DND-41 (cell line): Measurements from ENCODE around the gene TERF2IP.
A peak's percentile ranks its signal among the peaks of the same experiment; 100 is the strongest.

Experiments used
- ATAC-seq: fragments of 200-7000 bp; cut with Tn5 transposase; 3 replicates; pipeline ENCODE4 v1.9.1; 2021; ENCODE audit warnings: low read depth; ENCODE audit not compliant: insufficient read depth
- DNase-seq: peaks from one replicate; pipeline ENCODE4 v3.0.0-alpha.2; 2020
- H2AFZ ChIP-seq: 2 replicates; pipeline ENCODE4 v1.6.0; 2012; ENCODE audit warnings: low read depth, low read length
- H3K27ac ChIP-seq: 2 replicates; pipeline ENCODE4 v1.5.1; 2012; ENCODE audit warnings: low read length, inconsistent platforms
- H3K27me3 ChIP-seq: fragments of 200-600 bp; sonication (generic); 2 replicates; pipeline ENCODE4 v1.6.0; 2012; ENCODE audit warnings: low read length, mild to moderate bottlenecking, inconsistent platforms; ENCODE audit not compliant: insufficient read depth, poor library complexity
- H3K36me3 ChIP-seq: 2 replicates; pipeline ENCODE4 v1.5.1; 2012; ENCODE audit warnings: low read length, inconsistent platforms; ENCODE audit not compliant: insufficient read depth
- H3K4me1 ChIP-seq: 2 replicates; pipeline ENCODE4 v1.5.1; 2012; ENCODE audit warnings: mild to moderate bottlenecking, low read length; ENCODE audit not compliant: insufficient read depth
- H3K4me2 ChIP-seq: 2 replicates; pipeline ENCODE4 v1.6.0; 2012; ENCODE audit warnings: mild to moderate bottlenecking, moderate library complexity, low read length, inconsistent platforms; ENCODE audit not compliant: insufficient read depth
- H3K4me3 ChIP-seq, 2 experiments: fragments of 200-600 bp in 1 of 2; shearing (Covaris generic) in 1 of 2; 2 replicates each; pipeline ENCODE4 v1.5.1; 2012 to 2016; ENCODE audit warnings: inconsistent platforms in 2 of 2, low read length in 2 of 2, mild to moderate bottlenecking in 2 of 2, low read depth in 1 of 2, moderate library complexity in 1 of 2
- H3K79me2 ChIP-seq: 2 replicates; pipeline ENCODE4 v1.6.0; 2012; ENCODE audit warnings: low read length, inconsistent platforms; ENCODE audit not compliant: insufficient read depth
- H3K9ac ChIP-seq: 2 replicates; pipeline ENCODE4 v1.6.0; 2012; ENCODE audit warnings: low read depth, mild to moderate bottlenecking, inconsistent platforms, low read length, moderate library complexity
- H3K9me3 ChIP-seq: 2 replicates; pipeline ENCODE4 v1.5.1; 2012; ENCODE audit warnings: low read length, moderate library complexity, mild to moderate bottlenecking, inconsistent platforms; ENCODE audit not compliant: insufficient read depth, severe bottlenecking
- H4K20me1 ChIP-seq: 2 replicates; pipeline ENCODE4 v1.6.0; 2012; ENCODE audit warnings: low read length; ENCODE audit not compliant: insufficient read depth
- EZH2 ChIP-seq: IDR thresholded peaks from 3 replicates; pipeline ENCODE4 v1.6.1; 2012; ENCODE audit warnings: borderline replicate concordance, low read depth, mild to moderate bottlenecking, moderate library complexity, low read length, inconsistent platforms; ENCODE audit not compliant: severe bottlenecking
- TF ChIP-seq, protein P1 (sequence below): IDR thresholded peaks from 2 replicates; pipeline ENCODE4 v1.5.1; 2012; ENCODE audit warnings: borderline replicate concordance, low read length, moderate library complexity, mild to moderate bottlenecking; ENCODE audit not compliant: poor library complexity, severe bottlenecking; ENCODE audit errors: extremely low read depth

Gene TERF2IP, protein sequence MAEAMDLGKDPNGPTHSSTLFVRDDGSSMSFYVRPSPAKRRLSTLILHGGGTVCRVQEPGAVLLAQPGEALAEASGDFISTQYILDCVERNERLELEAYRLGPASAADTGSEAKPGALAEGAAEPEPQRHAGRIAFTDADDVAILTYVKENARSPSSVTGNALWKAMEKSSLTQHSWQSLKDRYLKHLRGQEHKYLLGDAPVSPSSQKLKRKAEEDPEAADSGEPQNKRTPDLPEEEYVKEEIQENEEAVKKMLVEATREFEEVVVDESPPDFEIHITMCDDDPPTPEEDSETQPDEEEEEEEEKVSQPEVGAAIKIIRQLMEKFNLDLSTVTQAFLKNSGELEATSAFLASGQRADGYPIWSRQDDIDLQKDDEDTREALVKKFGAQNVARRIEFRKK

GRCh38 chr16:75647492-75648264, at the start of gene TERF2IP, which contains the start of gene KARS1:
TSS of gene TERF2IP (plus strand) at chr16:75647773. CDS start at chr16:75647883, 110 bp downstream.
TSS of gene KARS1 (minus strand) at chr16:75647665. CDS start at chr16:75647639, 26 bp downstream.
- peaks cover 98% of the 10 kb centered on the region for H3K79me2 ChIP-seq
- TF ChIP-seq EZH2, result no peak
- TF ChIP-seq, protein P1, sequence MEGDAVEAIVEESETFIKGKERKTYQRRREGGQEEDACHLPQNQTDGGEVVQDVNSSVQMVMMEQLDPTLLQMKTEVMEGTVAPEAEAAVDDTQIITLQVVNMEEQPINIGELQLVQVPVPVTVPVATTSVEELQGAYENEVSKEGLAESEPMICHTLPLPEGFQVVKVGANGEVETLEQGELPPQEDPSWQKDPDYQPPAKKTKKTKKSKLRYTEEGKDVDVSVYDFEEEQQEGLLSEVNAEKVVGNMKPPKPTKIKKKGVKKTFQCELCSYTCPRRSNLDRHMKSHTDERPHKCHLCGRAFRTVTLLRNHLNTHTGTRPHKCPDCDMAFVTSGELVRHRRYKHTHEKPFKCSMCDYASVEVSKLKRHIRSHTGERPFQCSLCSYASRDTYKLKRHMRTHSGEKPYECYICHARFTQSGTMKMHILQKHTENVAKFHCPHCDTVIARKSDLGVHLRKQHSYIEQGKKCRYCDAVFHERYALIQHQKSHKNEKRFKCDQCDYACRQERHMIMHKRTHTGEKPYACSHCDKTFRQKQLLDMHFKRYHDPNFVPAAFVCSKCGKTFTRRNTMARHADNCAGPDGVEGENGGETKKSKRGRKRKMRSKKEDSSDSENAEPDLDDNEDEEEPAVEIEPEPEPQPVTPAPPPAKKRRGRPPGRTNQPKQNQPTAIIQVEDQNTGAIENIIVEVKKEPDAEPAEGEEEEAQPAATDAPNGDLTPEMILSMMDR, result peak; percentile 5
- peak within 1 kb of the TSS; percentile 83 for H3K9ac ChIP-seq
- ATAC-seq (peak; percentile 93), DNase-seq (peak; percentile 97)
- H2AFZ ChIP-seq, result peak within 1 kb of the TSS; percentile 88
- no peaks in the 10 kb centered on the region for H3K27me3 ChIP-seq
- H3K27ac ChIP-seq, result peak within 1 kb of the TSS; percentile 90
- H3K4me2 ChIP-seq, result peak within 1 kb of the TSS; percentile 99
- no peaks in the 10 kb centered on the region for H3K9me3 ChIP-seq
- H3K4me1 ChIP-seq, result peaks cover 62% of the 10 kb centered on the region
- H3K4me3 ChIP-seq, result peak within 1 kb of the TSS; percentile 86 to 97
- H4K20me1 ChIP-seq, result peaks cover 50% of the 10 kb centered on the region; the same call in 1 of the 2 replicates
- peaks cover 50% of the 10 kb centered on the region for H3K36me3 ChIP-seq

- peaks cover 4% of the 10 kb centered on the region for H3K4me1 ChIP-seq
- ATAC-seq, result no peak
- H3K79me2 ChIP-seq, result no peaks in the 10 kb centered on the region
- H3K27ac ChIP-seq, result no peak overlapping the region
- peaks cover 4% of the 10 kb centered on the region for H3K9me3 ChIP-seq
- DNase-seq, result no peak
- no peak overlapping the region for H3K4me2 ChIP-seq
- H3K27me3 ChIP-seq, result no peaks in the 10 kb centered on the region
- peaks cover 75% of the 10 kb centered on the region for H3K36me3 ChIP-seq
- H3K9ac ChIP-seq, result no peak overlapping the region
- no peak overlapping the region for H2AFZ ChIP-seq
- no peak overlapping the region for H3K4me3 ChIP-seq
- TF ChIP-seq, protein P1, result no peak
- TF ChIP-seq EZH2, result no peak
- H4K20me1 ChIP-seq, result no peaks in the 10 kb centered on the region
Observed at GRCh38 chr16:75599452-75600277, 47.9 kb upstream of the TERF2IP start.

- H3K4me2 ChIP-seq, result no peak overlapping the region
- no peak overlapping the region for H3K4me3 ChIP-seq
- TF ChIP-seq, protein P1, result no peak
- TF ChIP-seq EZH2, result no peak
- H3K27me3 ChIP-seq, result no peaks in the 10 kb centered on the region
- ATAC-seq (no peak), DNase-seq (no peak)
- H2AFZ ChIP-seq, result no peak overlapping the region
- peaks cover 82% of the 10 kb centered on the region for H3K36me3 ChIP-seq
- no peak overlapping the region for H3K9ac ChIP-seq
- no peaks in the 10 kb centered on the region for H4K20me1 ChIP-seq
- no peaks in the 10 kb centered on the region for H3K79me2 ChIP-seq
- no peaks in the 10 kb centered on the region for H3K4me1 ChIP-seq
- no peak overlapping the region for H3K27ac ChIP-seq
- peaks cover 4% of the 10 kb centered on the region for H3K9me3 ChIP-seq
Observed at GRCh38 chr16:75603241-75603640, 44.3 kb upstream of the TERF2IP start.
